HL-60 (cell line): ENCODE results near the gene RBBP8NL.

ENCODE experiments used
- GABPA ChIP-seq: IDR thresholded peaks from 2 replicates; pipeline ENCODE4 v1.6.1; 2012; ENCODE audit warnings: low read depth
- POLR2AphosphoS5 ChIP-seq: IDR thresholded peaks from 2 replicates; pipeline ENCODE4 v1.6.1; 2012; ENCODE audit warnings: low read depth
- REST ChIP-seq: IDR thresholded peaks from 2 replicates; pipeline ENCODE4 v1.6.1; 2012; ENCODE audit warnings: low read depth; ENCODE audit not compliant: insufficient replicate concordance
- TF ChIP-seq, protein P1 (sequence below): IDR thresholded peaks from one replicate; pipeline ENCODE4 v1.5.1; 2011; ENCODE audit warnings: low read length, control low read depth, inconsistent platforms; ENCODE audit not compliant: insufficient read depth

- TF ChIP-seq, protein P1, sequence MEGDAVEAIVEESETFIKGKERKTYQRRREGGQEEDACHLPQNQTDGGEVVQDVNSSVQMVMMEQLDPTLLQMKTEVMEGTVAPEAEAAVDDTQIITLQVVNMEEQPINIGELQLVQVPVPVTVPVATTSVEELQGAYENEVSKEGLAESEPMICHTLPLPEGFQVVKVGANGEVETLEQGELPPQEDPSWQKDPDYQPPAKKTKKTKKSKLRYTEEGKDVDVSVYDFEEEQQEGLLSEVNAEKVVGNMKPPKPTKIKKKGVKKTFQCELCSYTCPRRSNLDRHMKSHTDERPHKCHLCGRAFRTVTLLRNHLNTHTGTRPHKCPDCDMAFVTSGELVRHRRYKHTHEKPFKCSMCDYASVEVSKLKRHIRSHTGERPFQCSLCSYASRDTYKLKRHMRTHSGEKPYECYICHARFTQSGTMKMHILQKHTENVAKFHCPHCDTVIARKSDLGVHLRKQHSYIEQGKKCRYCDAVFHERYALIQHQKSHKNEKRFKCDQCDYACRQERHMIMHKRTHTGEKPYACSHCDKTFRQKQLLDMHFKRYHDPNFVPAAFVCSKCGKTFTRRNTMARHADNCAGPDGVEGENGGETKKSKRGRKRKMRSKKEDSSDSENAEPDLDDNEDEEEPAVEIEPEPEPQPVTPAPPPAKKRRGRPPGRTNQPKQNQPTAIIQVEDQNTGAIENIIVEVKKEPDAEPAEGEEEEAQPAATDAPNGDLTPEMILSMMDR: no peak
- TF ChIP-seq POLR2AphosphoS5 (no peak), REST (no peak), GABPA (no peak)
Measured at GRCh38 chr20:62364911-62365736, 62.2 kb downstream of the RBBP8NL start.
